A549 (cell line): ENCODE results near the gene KCNB1. TPM values are rescaled to one million over a fixed set of nuclear protein-coding genes. Genes with fewer than 3 reads are reported as not detected.

Experiments
- ATAC-seq, 2 experiments: fragments of 200-7000 bp in 1 of 2; fragments of >200 bp in 1 of 2; cut with Nextera tagmentation in 1 of 2; cut with Tn5 transposase in 1 of 2; 3 replicates each; pipeline versions ENCODE4 v1.8.0 to v1.9.1; 2018 to 2020; ENCODE audit warnings: mild to moderate bottlenecking in 1 of 2, moderate library complexity in 1 of 2
- CTCF ChIA-PET: fragments of 300-600 bp; sonication (Branson Sonifier 250); formaldehyde crosslinking; extraction: SDS; loops from one replicate; lab custom pipeline; 2021; ENCODE audit warnings: antibody characterized with exemption, inconsistent platforms; lab: Yijun Ruan, JAX
- POLR2A ChIA-PET: fragments of 350-600 bp; formaldehyde crosslinking; extraction: SDS; loops from one replicate; lab custom pipeline; 2021; ENCODE audit warnings: antibody characterized with exemption, inconsistent platforms; lab: Yijun Ruan, JAX
- DNase-seq, 2 experiments: peaks; one replicate each; pipeline versions ENCODE4 v3.0.0 to v3.0.0-alpha.2; 2011 to 2016; ENCODE audit warnings: low read depth in 1 of 2, low spot score in 1 of 2
- FAIRE-seq: peaks from 2 replicates; lab custom pipeline; 2011; peaks lifted over from hg19 to GRCh38; lab: Jason Lieb, UNC
- H3K27ac ChIP-seq, 2 experiments: fragments of >200 bp; sonication (Bioruptor Twin); formaldehyde crosslinking; 3 replicates each; pipeline ENCODE4 v1.5.1; 2016 to 2017
- H3K4me1 ChIP-seq: fragments of >200 bp; sonication (Bioruptor Twin); formaldehyde crosslinking; 3 replicates; pipeline ENCODE4 v1.6.1; 2016
- H3K4me2 ChIP-seq: fragments of >200 bp; sonication (Bioruptor Twin); formaldehyde crosslinking; 3 replicates; pipeline ENCODE4 v1.6.1; 2016
- H3K4me3 ChIP-seq: fragments of >200 bp; sonication (Bioruptor Twin); formaldehyde crosslinking; 3 replicates; pipeline ENCODE4 v1.5.1; 2016
- H3K9me3 ChIP-seq: fragments of >200 bp; sonication (Bioruptor Twin); formaldehyde crosslinking; 3 replicates; pipeline ENCODE4 v1.6.1; 2016
- CBX2 ChIP-seq: fragments of 200-600 bp; sonication (generic); IDR thresholded peaks from 2 replicates; pipeline ENCODE4 v1.6.1; 2016; ENCODE audit warnings: low read depth, mild to moderate bottlenecking, borderline replicate concordance
- CBX8 ChIP-seq: fragments of 200-600 bp; sonication (generic); IDR thresholded peaks from 2 replicates; pipeline ENCODE4 v1.6.1; 2016
- CHD2 ChIP-seq: fragments of 150-350 bp; IDR thresholded peaks from 2 replicates; pipeline ENCODE4 v1.6.1; 2014; ENCODE audit warnings: low read length; ENCODE audit not compliant: partially characterized antibody
- EHF ChIP-seq: fragments of 250-450 bp; sonication (Bioruptor Pico); IDR thresholded peaks from 2 replicates; pipeline ENCODE4 v1.5.0; 2020; ENCODE audit warnings: mild to moderate bottlenecking
- FOXS1 ChIP-seq: fragments of 250-450 bp; sonication (Bioruptor Pico); IDR thresholded peaks from 2 replicates; pipeline ENCODE4 v1.5.0; 2020; ENCODE audit warnings: mild to moderate bottlenecking, moderate library complexity
- GATA3 ChIP-seq: IDR thresholded peaks from 2 replicates; pipeline ENCODE4 v1.6.1; 2012; ENCODE audit warnings: borderline replicate concordance
- HEYL ChIP-seq: fragments of 250-450 bp; sonication (Bioruptor Pico); IDR thresholded peaks from 2 replicates; pipeline ENCODE4 v1.8.0; 2021; ENCODE audit warnings: mild to moderate bottlenecking, moderate library complexity
- JUNB ChIP-seq: fragments of >200 bp; sonication (Bioruptor Twin); formaldehyde crosslinking; IDR thresholded peaks from 2 replicates; pipeline ENCODE4 v1.6.1; 2016
- MAZ ChIP-seq: fragments of 150-350 bp; IDR thresholded peaks from 2 replicates; pipeline ENCODE4 v1.6.1; 2014; ENCODE audit warnings: antibody characterized with exemption, low read depth, low read length, borderline replicate concordance
- MYC ChIP-seq: IDR thresholded peaks from 2 replicates; pipeline ENCODE4 v1.6.1; 2012; ENCODE audit warnings: mild to moderate bottlenecking, inconsistent platforms, low read length, improper control_type of control experiment, borderline replicate concordance
- RAD21 ChIP-seq, 2 experiments: fragments of >200 bp in 1 of 2; sonication (Bioruptor Twin) in 1 of 2; formaldehyde crosslinking in 1 of 2; IDR thresholded peaks in 1 of 2; conservative IDR thresholded peaks in 1 of 2; 2 replicates in 1 of 2; 3 replicates in 1 of 2; pipeline ENCODE4 v1.6.1; 2012 to 2018; ENCODE audit warnings: inconsistent platforms in 1 of 2
- RCOR1 ChIP-seq: fragments of 150-350 bp; IDR thresholded peaks from 2 replicates; pipeline ENCODE4 v1.6.1; 2014; ENCODE audit warnings: antibody characterized with exemption, low read length, low read depth
- RFX5 ChIP-seq: fragments of 450-650 bp; IDR thresholded peaks from 2 replicates; pipeline ENCODE4 v1.7.1; 2014; ENCODE audit warnings: antibody characterized with exemption, mild to moderate bottlenecking, moderate library complexity
- RNF2 ChIP-seq: fragments of 200-600 bp; sonication (generic); IDR thresholded peaks from 2 replicates; pipeline ENCODE4 v1.6.1; 2016; ENCODE audit warnings: low read depth, mild to moderate bottlenecking, antibody characterized with exemption, moderate library complexity, borderline replicate concordance
- WGBS: methylation state at CpG from one replicate; pipeline ENCODE4 v1.1.6; 2017; ENCODE audit errors: missing lambda C conversion rate; 5-methylcytosine and 5-hydroxymethylcytosine counted together
- polyA plus RNA-seq, 4 experiments: library from polyadenylated mRNA; depleted of rRNA in 3 of 4; stranded (reverse); fragments of >200 nt; fragmentation: RNase III in 1 of 4; extraction: RNeasy Plus Mini Kit Qiagen cat#74134 plus additional on column Dnase treatment in 1 of 4; gene quantifications; 2 replicates in 3 of 4; 3 replicates in 1 of 4; pipeline ENCODE4 v1.2.3, GENCODE V29; 2011 to 2017
- TF ChIP-seq, protein P1 (sequence below): fragments of 450-650 bp; IDR thresholded peaks from 2 replicates; pipeline ENCODE4 v1.6.1; 2014; ENCODE audit warnings: antibody characterized with exemption
- TF ChIP-seq, protein P2 (sequence below): fragments of 250-450 bp; sonication (Bioruptor Pico); IDR thresholded peaks from 2 replicates; pipeline ENCODE4 v1.5.0; 2020; ENCODE audit warnings: low read depth, mild to moderate bottlenecking, moderate library complexity
- TF ChIP-seq, protein P3 (sequence below): IDR thresholded peaks from 2 replicates; pipeline ENCODE4 v1.6.1; 2012
- TF ChIP-seq, protein P4 (sequence below): fragments of 200-600 bp; sonication (generic); IDR thresholded peaks from 2 replicates; pipeline ENCODE4 v1.6.1; 2016; ENCODE audit warnings: antibody characterized with exemption, mild to moderate bottlenecking, moderate library complexity
- TF ChIP-seq, protein P5 (sequence below): fragments of >200 bp; sonication (Bioruptor Twin); formaldehyde crosslinking; IDR thresholded peaks from 3 replicates; pipeline ENCODE4 v1.6.1; 2016
- TF ChIP-seq, protein P6 (sequence below): IDR thresholded peaks from 2 replicates; pipeline ENCODE4 v1.6.1; 2012; ENCODE audit warnings: low read depth, borderline replicate concordance

The KCNB1 gene
- polyA plus RNA-seq, 2 of the 4 experiments (the other 2 are of a cell fraction): 0.12 to 0.28 TPM

DNA sequence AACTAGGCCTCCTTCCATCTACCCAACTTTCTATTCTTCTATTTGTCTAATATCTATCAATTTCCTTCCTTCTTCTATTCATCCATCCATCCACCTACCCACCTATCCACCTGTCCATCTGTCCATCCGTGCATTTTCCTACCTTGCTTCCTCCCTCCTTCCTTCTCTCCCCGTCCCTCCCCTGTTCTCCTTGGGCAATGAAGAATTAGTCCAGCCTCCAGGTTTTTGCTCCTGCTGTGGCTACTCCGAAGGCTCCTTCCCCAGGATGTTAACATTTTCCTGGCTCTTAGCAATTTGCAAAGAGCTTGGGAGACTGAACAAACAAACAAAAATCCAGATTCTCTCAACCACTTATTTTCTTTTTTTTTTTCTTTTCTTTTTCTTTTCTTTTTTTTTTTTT, 81.6 kb downstream of the KCNB1 start:
- Histone ChIP-seq H3K4me1 (peaks cover 7% of the 10 kb centered on the region; the same call in 1 of the 3 replicates), H3K9me3 (no peaks in the 10 kb centered on the region), H3K27ac (no peak overlapping the region), H3K4me3 (no peak overlapping the region), H3K4me2 (no peak overlapping the region)
- no peak for DNase-seq
- CTCF ChIA-PET: interaction anchor here (0.7 kb wide), 1 partner anchor 490 kb away, joined by 3 read pairs; no protein-coding TSS in a partner anchor
- FAIRE-seq: no peak
- ATAC-seq: no peak
- 51% methylated on average over 3 of the region's 3 CpGs for WGBS
- TF ChIP-seq, protein P1, sequence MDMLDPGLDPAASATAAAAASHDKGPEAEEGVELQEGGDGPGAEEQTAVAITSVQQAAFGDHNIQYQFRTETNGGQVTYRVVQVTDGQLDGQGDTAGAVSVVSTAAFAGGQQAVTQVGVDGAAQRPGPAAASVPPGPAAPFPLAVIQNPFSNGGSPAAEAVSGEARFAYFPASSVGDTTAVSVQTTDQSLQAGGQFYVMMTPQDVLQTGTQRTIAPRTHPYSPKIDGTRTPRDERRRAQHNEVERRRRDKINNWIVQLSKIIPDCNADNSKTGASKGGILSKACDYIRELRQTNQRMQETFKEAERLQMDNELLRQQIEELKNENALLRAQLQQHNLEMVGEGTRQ: no peak
- TF ChIP-seq GATA3: no peak
- no peak for TF ChIP-seq MYC
- TF ChIP-seq, protein P2, sequence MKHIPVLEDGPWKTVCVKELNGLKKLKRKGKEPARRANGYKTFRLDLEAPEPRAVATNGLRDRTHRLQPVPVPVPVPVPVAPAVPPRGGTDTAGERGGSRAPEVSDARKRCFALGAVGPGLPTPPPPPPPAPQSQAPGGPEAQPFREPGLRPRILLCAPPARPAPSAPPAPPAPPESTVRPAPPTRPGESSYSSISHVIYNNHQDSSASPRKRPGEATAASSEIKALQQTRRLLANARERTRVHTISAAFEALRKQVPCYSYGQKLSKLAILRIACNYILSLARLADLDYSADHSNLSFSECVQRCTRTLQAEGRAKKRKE (CRISPR knock-in tag): no peak
- TF ChIP-seq EHF (CRISPR knock-in tag): no peak
- no peak for TF ChIP-seq CBX2
- TF ChIP-seq, protein P3, sequence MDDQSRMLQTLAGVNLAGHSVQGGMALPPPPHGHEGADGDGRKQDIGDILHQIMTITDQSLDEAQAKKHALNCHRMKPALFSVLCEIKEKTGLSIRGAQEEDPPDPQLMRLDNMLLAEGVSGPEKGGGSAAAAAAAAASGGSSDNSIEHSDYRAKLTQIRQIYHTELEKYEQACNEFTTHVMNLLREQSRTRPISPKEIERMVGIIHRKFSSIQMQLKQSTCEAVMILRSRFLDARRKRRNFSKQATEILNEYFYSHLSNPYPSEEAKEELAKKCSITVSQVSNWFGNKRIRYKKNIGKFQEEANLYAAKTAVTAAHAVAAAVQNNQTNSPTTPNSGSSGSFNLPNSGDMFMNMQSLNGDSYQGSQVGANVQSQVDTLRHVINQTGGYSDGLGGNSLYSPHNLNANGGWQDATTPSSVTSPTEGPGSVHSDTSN: no peak
- no peak for TF ChIP-seq RCOR1
- TF ChIP-seq, protein P4, sequence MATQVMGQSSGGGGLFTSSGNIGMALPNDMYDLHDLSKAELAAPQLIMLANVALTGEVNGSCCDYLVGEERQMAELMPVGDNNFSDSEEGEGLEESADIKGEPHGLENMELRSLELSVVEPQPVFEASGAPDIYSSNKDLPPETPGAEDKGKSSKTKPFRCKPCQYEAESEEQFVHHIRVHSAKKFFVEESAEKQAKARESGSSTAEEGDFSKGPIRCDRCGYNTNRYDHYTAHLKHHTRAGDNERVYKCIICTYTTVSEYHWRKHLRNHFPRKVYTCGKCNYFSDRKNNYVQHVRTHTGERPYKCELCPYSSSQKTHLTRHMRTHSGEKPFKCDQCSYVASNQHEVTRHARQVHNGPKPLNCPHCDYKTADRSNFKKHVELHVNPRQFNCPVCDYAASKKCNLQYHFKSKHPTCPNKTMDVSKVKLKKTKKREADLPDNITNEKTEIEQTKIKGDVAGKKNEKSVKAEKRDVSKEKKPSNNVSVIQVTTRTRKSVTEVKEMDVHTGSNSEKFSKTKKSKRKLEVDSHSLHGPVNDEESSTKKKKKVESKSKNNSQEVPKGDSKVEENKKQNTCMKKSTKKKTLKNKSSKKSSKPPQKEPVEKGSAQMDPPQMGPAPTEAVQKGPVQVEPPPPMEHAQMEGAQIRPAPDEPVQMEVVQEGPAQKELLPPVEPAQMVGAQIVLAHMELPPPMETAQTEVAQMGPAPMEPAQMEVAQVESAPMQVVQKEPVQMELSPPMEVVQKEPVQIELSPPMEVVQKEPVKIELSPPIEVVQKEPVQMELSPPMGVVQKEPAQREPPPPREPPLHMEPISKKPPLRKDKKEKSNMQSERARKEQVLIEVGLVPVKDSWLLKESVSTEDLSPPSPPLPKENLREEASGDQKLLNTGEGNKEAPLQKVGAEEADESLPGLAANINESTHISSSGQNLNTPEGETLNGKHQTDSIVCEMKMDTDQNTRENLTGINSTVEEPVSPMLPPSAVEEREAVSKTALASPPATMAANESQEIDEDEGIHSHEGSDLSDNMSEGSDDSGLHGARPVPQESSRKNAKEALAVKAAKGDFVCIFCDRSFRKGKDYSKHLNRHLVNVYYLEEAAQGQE: no peak
- no peak for TF ChIP-seq HEYL
- TF ChIP-seq, protein P5, sequence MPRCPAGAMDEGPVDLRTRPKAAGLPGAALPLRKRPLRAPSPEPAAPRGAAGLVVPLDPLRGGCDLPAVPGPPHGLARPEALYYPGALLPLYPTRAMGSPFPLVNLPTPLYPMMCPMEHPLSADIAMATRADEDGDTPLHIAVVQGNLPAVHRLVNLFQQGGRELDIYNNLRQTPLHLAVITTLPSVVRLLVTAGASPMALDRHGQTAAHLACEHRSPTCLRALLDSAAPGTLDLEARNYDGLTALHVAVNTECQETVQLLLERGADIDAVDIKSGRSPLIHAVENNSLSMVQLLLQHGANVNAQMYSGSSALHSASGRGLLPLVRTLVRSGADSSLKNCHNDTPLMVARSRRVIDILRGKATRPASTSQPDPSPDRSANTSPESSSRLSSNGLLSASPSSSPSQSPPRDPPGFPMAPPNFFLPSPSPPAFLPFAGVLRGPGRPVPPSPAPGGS: no peak
- TF ChIP-seq CHD2: no peak
- no peak for TF ChIP-seq RNF2
- TF ChIP-seq RAD21 (conservative IDR thresholded peaks at IDR 0.05 in 1 of 2, IDR thresholded peaks at IDR 0.05 in 1 of 2): no peak
- no peak for TF ChIP-seq FOXS1 (CRISPR knock-in tag)
- TF ChIP-seq MAZ: no peak
- no peak for TF ChIP-seq CBX8
- TF ChIP-seq JUNB: no peak
- TF ChIP-seq RFX5: no peak
- TF ChIP-seq, protein P6, sequence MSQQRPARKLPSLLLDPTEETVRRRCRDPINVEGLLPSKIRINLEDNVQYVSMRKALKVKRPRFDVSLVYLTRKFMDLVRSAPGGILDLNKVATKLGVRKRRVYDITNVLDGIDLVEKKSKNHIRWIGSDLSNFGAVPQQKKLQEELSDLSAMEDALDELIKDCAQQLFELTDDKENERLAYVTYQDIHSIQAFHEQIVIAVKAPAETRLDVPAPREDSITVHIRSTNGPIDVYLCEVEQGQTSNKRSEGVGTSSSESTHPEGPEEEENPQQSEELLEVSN: no peak
- POLR2A ChIA-PET: no interaction called here
